SK-N-DZ (cell line): ENCODE data around the gene ESD. TPM values are rescaled to one million over a fixed set of nuclear protein-coding genes. Genes with fewer than 3 reads are reported as not detected.
"Not testable (repeated sequence)": the region's sequence is repeated elsewhere in the genome, so short reads cannot be mapped to it uniquely, and the experiment has no call there.

ENCODE experiments used
- DNase-seq: peaks from one replicate; pipeline ENCODE4 v3.0.0-alpha.2; 2015; ENCODE audit warnings: low spot score
- polyA plus RNA-seq, 2 experiments: library from polyadenylated mRNA; depleted of rRNA; stranded (reverse); fragments of >200 nt; gene quantifications; 2 replicates each; pipeline ENCODE4 v1.2.3, GENCODE V29; 2014

ESD gene, protein sequence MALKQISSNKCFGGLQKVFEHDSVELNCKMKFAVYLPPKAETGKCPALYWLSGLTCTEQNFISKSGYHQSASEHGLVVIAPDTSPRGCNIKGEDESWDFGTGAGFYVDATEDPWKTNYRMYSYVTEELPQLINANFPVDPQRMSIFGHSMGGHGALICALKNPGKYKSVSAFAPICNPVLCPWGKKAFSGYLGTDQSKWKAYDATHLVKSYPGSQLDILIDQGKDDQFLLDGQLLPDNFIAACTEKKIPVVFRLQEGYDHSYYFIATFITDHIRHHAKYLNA
- 232 and 250 TPM in 2 replicates for polyA plus RNA-seq (2014; cell fraction: cytosol; rRNA removed)
- polyA plus RNA-seq (2014; cell fraction: nucleus; rRNA removed), result 175 and 177 TPM in 2 replicates

DNA sequence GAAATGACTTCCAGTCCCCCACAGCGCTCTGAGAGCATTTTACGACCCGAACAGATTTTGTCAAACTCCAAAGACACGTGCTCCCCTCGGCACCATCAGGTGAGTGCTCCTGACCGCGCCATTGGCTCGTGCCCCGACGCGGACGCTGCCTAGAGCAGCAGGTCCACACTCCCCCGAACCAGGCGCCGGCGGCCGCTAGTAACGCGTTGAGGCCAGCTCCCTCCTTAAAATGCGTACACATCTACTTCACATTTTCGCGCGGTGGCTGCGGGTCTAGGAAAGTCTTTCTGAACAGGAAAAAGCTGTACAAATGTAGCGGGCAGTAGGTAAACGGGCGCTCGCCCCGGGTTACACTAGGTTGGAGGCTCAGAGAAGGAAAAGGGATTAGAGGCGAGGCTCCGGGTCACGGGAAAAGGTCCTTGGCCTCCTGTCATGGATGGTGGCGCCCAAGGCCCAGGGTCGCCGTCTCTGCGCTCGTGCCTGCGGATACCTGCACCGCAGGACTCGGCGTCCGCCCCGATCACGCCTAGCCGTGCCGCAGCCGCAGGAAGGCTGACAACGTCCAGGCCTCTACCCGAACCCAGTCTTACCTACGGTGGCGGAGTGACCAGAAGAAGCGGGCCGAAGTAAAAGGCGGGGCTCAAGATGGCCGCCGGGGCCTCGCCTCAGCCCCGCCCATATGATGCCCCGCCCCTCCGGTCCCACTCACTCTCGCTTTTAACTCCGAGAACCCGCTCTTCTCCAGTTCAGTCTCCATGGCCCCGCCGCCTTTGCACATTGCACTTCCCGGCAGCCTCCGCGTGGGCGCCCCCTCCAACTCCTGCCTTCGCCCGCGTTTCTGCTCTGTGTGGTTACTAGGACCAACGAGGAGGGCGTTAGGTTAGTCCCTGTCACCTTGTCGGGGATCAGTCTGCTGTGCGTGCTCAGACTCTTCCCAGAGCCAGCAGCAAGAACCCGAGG lies at the start of gene ESD:
TSS of gene ESD (minus strand) at position 647 of the 960 bp plus-strand sequence. CDS start 5,748 bp downstream, outside the sequence.
- peak; percentile 96 for DNase-seq

DNA sequence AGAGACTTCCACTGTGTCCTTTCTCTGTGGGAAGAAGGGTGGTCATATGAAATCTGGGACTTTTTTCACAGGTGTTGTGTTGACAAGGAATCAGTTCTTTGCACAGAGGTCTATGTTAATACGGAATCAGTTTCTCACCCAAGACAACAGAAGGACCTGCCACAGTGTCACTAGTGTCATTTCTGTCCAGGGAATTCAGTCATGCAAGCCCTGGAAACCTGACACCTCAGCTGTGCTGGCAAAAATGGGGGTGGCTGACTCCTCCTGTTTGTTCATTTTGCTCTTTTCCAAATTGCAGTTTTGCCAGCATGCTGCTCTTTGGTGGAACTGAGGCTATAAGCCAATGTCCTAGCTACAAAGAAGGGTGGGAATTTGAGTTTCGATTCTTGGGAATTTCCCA lies 49.8 kb upstream of the ESD start:
- DNase-seq, result no peak

DNA sequence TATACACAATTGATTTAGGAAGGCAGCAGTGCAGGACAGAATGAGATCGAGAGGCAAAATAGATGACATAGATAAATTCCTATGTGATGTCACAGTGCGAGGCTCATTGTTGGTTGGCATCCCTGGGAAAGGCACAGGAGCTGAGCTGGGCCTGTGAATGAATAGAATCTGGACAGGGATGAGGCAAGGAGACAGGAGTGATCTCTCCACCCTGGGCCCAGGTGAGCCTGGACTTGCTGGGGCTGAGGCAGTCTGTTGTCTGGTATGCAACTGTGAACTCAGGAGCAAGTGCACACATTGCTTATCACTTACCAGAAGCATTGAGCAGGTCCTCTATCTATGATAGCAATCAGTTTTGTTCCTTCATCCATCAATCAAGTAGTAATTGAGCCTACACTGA lies 48.2 kb upstream of the ESD start:
- DNase-seq, result peak; percentile 5

DNA sequence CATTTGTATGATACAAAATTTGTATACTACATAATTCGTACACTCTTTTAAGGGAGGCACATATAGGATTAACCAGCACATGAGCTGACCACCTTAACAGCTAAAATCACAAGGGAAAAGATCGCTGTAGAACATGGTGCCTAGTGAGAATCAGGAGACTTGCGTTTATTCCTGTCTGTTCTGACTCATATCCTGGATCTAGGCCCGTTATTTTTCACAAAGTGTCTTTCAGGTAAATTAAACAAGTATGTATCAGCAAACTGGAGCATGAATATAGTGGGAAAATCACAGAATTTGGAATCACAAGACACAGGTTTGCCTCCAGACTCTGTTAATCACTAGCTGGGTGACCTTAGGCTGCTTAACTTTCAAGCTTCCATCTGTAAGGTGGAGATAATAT lies 47.5 kb upstream of the ESD start:
- DNase-seq, result no peak

DNA sequence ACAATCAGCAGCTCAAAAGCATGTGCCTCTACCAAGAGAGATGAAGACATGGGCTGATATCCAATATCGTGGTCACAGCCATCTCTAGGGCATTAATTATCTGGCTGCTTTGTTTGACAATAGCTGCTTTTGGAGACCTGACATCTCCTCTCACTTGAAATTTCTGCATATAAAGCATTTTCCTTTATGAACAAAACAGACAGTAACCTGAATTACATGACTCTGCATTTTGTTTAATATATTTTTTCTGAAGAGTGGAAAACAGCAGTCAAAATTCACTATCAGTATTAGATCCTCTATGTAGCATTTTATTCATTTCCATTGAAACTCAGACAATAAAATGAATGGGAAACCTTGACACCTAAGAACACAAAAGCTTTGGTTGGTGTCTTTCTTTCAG lies 42.4 kb upstream of the ESD start:
- no peak for DNase-seq

DNA sequence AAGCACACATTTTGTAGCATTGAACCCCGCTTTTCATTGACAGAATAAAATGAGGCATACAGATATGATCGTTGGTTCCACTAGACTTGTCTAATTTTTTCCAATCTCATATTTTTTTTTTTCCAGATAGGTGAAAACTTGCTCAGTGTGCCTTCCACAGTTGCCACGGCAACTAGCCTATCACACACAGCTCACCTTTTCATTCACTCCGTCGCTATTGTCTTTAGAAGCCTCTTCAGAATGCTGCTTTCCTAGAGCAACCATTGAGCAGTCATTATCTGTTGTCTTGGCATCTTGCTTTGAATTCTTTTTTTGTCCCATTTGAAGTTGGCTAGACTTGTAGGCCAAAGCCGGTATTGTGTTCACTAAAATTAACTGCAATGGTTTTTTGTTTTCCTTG lies 37.7 kb upstream of the ESD start:
- no peak for DNase-seq

DNA sequence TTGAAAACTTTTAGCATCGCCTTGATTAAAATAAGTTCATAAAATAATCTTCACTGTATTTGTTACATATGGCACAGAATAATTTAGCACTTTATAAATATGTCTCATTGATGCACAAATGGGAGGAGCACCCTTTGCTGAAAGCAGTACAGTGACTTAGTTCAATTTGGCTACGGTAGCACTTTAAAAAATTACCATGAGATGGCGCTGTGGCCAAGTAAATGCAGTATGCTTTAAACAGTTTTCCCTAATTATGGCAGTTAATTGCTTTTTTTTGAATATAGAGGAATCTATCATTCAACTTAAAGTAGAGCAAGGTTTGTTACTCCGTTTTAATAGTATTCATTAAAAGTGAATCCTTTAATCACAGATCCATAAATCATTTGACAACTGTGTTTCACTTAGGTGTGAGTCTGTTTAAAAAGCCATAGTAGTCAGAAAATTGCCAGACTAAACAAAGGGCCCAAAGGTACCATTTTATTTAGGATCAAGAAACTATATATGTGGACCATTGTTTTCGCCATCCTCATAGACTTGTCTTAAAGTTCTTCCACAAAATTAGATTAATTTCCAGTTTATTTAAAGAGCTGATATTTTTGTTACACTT lies 34.7 kb upstream of the ESD start:
- peak; percentile 46 for DNase-seq

DNA sequence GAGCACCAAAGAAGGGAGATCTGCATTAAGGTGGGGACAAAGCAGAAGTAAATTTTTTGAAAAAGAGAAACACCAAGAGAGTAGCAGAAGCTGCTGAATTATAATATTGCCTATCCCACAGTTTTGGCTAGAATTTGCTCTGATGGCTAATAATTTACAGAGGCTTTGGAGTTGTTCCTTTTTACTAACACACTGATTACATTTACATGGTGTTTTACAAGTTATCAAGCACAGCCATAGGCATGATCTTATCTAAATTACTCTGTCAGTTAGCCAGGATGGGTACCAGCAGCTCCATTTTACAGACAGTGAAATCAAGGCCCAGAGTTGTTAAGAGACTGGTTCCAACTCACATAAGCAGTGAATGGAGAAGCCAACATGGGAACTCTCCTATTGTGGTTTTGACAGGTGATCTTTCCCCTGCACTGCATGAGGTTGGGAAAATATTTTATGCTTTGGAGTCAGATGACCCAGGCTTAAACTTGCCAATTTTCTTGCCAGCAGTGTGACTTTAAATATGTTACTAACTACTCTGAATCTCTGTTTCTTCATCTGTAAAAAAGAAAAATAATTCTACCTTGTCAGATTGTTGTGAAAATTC lies 33.5 kb upstream of the ESD start:
- DNase-seq, result no peak

DNA sequence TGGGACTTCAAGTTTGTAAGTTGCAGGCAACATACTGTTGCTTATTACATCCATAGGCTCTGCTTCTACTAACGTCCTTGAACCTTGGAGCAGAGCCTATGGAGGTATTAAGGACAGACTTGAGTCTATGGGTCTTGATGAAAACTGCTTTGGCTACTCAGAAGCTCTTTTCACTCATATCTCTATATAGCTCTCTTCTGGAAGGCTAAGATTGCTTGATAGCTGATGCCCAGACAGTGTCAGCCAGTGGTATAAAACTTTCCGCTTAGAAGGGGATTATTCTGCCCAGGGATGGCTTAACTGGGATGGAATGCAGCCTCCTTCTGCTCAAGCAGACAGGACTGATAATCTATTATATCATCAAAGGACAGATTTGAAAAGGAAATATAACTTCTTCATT lies 25.6 kb upstream of the ESD start:
- no peak for DNase-seq

DNA sequence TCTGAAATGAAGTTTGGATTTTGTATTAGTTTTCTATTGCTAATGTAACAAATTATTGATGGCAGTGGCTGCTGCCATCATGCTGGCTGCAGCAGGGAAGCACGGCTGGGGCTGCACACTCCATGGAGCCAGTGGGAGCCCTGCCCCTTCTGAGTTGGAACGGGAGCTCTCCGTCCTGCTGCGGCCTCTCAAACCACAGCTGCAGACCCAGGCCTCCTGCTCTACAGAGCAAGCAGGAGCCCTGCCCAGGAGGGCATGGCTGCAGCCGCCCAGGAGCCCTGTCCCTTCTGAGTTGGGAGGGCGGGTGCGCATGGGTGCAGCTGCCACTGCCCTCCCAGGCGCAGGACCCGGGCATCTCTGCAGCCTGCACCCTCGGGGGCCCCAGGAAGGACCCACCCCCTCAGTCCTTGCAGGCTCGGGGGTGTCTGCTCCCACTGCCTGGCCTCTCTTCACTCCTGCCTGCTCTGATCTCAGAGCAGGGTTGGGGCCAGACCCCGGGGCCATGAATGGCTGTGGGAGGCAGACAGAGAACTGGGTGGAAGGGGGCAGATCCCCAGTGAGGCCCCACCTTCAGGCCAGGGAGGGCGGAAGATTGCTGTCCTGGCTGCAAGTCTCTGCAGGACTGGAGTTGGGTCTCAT lies 21.0 kb upstream of the ESD start:
- no peak for DNase-seq

DNA sequence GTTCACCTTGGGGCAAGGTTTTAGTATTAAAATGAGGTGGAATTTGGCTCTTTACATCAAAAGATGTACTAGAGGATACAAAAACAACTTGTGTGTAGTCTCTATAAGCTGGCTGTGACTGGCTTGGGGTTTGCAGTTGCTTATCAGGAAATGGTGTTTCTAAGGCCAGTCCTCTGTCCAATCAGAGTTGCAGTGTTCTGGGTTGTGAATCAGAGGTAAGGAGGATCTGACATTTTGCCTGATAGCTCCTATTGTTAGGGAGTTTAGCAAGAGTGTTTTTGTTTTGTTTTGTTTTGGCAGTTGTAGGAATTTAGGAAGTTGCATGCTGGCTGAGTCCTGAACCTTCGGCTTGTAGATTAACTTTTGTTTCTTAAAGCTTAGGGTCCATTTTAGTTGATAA lies 20.1 kb upstream of the ESD start:
- DNase-seq, result no peak

DNA sequence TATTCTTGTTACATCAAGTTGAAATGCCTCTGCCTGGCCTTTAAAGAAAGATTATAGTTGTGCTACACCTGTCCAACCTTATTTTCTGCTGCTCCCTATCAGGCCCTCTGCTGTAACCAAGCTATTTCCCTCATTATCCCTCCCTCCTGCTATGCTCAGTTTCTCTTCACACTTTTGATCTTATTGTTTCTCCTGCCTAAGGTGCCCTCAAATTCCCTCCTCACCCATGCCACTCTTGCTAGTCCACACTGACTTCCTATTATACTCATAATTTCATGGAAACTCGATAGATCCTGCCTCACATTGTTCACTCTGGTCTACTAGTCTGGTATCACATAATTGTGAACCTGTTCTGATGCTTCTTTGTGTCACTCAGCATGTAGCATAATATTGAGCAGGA lies 19.4 kb upstream of the ESD start:
- no peak for DNase-seq

DNA sequence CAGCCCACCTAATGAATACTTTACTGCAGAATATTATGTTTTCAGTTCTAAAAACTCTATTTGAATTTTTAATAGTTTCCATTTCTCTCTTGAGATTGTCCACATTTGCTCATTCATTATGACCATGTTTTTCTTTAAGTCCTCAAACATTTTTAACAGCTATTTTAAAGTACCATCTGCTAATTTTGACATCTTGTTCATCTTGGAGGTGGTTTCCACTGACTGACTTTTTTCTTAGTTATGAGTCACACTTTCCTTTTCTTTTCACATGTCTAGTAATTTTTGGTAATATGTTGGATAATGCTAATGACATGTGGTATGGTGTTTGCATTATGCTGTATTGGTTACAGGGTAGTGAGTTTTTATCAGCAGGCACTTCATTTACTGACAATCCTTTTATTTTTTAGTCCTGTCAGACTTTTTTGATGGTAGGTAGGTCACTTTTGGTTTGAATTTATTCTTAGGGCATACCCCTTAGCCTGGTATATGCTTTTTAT lies 15.4 kb upstream of the ESD start:
- DNase-seq, result no peak

DNA sequence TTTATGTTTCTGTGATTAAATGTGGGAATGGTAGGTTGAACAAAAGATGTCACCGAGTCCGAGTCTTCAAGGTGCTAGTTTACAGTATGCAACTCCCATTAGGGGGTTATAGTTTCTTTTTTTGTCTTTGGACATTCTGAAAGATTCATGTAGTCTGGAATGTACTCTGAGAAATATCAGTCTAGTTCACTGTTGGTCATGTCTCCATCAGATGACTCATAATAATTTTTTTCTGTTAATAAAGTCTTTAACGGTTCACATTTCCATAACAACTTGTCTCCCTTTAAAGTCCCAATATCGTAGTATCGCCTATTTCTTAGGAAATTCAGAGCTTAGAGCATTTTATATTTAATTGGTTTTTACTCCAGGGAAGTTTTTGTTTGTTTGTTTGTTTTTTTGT lies 13.5 kb upstream of the ESD start:
- DNase-seq, result no peak

DNA sequence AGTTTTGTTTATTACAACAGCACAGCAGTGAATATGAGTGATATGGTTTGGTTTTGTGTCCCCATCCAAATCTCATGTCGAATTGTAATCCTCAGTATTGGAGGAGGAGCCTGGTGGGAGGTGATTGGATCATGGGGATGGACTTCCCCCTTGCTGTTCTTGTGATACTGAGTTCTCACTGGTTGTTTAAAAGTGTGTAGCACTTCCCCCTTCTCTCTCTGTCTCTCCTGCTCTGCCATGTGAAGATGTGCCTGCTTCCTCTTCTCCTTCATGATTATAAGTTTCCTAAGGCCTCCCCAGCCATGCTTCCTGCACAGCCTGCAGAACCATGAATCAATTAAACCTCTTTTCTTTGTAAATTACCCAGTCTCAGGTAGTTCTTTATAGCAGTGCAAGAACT lies 8.0 kb upstream of the ESD start:
- DNase-seq, result not testable (repeated sequence)

DNA sequence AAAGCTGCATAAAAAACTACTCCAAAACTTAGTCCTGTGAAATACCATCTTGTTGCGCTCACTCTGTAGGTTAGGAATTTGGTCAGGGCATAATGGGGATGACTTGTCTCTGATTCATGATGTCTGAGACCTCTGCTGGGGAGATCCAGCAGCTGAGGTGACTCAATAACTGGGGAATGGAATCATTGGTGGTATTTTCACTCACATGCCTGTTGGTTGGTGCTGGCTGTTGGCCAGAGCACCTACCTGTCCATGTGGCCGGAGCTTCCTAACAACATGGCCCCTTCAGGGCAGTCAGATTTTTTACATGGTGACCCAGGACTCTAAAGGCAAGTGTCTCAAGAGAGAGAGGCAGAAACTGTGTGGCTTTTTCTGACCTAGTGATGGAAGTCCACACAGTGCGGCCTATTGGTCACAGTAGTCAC lies 7.4 kb upstream of the ESD start:
- DNase-seq, result no peak

DNA sequence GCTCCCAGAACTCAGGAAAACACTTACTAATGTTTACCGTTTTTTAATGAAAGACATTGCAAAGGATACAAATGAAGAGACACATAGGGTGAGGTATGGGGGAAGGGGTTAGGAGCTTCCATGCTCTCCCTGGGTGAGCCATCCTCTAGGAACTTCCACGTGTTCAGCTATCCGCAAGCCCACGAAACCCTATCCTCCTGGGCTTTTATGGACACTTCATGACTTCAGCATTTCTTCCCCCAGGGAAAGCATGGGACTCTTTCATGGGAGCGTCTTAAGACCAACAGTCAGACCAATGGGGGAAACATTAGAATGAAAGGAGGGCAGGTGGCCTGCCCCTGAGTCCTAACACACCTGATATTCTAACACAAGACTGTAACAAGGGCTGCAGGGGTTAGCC lies 6.6 kb upstream of the ESD start:
- DNase-seq, result no peak

DNA sequence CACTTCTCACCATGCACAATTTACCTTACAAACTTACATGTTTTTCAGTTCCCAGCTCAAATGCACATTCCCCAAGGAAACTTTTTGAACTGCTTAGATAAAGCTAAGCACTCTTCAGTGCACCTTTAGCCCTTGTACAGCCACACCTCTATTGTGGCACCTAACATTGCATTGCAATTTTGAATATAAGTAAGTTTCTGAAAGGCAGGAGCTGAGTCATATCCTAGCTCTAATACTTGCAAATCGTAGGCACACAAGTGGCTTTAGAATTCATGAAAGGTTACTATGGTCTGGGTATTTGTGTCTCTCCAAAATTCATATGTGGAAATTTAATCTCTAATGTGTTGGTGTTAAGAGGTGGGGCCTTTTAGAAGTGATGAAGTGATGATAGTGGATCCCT lies 4.9 kb upstream of the ESD start:
- DNase-seq, result no peak

DNA sequence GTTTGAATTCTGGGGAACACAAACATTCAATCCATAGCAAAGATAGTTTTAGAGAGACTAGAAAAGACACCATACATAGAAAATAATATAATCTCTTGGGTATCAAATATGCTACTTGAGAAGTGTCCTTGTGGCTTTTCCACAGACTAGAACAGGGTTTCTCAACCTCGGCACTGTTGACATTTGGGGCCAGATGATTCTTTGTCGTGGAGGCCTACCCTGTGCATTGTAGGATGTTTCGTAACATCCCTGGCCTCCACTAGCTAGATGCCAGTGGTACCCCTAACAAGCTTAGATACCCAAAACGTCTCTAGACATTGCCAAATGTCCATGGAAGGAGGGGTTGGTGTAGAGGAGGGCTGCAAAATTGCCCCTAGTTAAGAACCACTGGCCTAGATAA lies 2.2 kb upstream of the ESD start:
- DNase-seq, result no peak

DNA sequence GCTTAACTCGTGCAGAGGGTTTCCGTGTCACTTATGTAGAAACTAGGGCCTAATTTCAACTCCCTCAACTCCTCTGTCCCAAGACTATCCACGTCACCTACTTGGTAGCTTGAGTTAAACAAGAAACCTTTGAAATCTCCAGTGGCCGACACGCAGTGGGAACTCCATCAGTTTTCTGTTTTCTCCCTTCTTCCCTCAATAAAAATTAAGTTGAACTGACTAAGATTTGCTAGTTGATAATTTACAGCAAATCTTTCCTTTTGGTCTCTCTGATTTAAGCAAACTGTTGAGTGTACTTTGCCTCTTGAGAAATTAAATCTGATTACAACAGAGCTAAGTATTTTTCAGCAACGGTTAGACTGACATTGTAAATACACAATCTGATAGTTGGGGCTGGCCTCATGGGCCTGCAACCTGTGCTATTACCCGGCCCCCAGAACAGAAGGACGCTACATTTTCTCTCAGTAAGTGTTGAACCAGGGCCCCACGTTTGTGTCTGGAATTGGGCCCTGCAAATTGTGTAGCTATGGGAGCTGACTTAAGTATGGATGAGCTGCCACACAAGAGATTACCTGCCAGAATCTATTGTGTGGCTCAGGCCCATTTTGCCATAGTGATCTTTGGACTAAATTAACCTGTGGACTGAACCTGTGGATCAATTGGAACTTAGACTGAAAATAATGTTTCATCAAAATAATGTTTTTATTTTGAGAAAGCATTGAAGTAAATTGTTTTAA lies 708 bp upstream of the ESD start:
- peak; percentile 39 for DNase-seq

DNA sequence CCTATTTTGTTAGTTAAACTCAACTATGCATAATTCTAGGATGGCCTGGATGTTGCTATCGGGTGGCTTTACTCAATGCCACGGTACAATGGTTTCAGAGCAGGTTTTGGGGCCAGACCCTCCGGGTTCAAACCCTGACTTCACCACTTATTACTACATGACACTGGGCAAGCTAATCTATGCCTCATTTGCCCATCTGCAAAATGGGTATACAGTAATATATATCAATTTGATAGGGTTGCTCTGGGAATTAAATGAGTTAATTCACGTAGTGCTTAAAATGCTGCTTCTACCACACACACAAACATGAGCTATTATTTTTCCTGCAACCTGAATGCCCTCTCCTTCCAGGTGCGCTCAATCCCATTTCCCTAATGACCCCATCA lies 839 bp downstream of the ESD start:
- no peak for DNase-seq
